ENCODE data around the gene TBC1D22A. TPM values are rescaled to one million over a fixed set of nuclear protein-coding genes. Genes with fewer than 3 reads are reported as not detected.

TBC1D22A gene
- total RNA-seq, 4 donors from 2014 or later = 16.2 to 22.2 (median 17.8) TPM

DNA sequence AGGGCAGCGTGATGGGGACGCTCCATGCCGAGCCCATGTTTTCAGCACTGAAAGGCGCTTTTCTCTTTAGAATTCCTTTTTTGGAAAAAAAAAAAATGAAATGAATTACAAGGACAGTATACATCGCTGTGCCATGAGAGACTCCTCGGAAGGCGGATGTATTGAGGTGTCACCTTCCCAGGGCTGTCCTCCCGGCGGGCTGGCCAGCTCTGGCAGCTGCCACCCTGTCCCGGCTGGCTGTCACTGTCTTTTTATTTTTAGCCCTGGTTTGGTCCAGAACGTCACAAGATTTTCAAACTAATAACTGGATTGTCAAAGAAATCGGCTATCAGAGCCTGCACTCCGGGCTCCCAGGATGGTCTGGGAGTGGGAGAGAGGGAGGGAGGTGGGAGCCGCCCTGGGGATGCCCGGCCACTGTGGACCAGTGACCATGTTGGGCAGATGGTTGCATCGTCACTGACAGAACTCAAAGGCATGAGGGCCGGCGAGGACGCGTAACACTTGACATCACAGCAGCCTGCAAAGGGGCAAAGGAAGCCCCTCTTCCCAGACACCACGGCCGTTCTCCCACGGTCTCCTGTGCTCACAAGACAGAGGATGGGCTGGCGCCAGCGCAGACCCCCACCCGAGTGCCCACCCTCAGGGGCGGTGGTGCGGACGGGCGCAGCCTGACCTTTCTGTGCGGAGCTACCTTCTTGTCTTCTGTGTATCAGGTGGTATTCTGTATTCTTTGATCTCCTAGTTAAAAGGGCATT lies 392.9 kb downstream of the TBC1D22A start:
- Histone ChIP-seq H3K27me3 (no peaks in the 10 kb centered on the region), H3K36me3 (peaks cover 0 to 8% of the 10 kb centered on the region in 2 donors), H3K9me3 (no peaks in the 10 kb centered on the region), H3K4me3 (peak overlapping the region in 1 of 2 donors; percentile 45), H3K4me1 (peaks cover 0 to 20% (median 6%) of the 10 kb centered on the region in 3 donors), H3K27ac (peak overlapping the region in 3 of 4 donors; percentile 52 to 65 (median 57))
- 51 to 60% methylated on average over 6 to 18 of the region's 31 CpGs for whole genome bisulfite sequencing, 2 donors (ENCODE audit: low coverage in 1 of 2)
- TF ChIP-seq POLR2AphosphoS5 (IDR thresholded peaks at IDR 0.05) (no peak), EP300 (IDR thresholded peaks at IDR 0.05) (no peak), POLR2A (IDR thresholded peaks at IDR 0.05) (no peak), CTCF (IDR thresholded peaks at IDR 0.05) (no peak)
- ATAC-seq = no peak

- no peaks in the 10 kb centered on the region for H3K27me3 ChIP-seq
- ATAC-seq = no peak
- peaks cover 0 to 8% of the 10 kb centered on the region in 2 donors for H3K36me3 ChIP-seq
- H3K4me1 ChIP-seq = peaks cover 0 to 20% (median 6%) of the 10 kb centered on the region in 3 donors
- no peak overlapping the region for H3K27ac ChIP-seq
- no peak overlapping the region for H3K4me3 ChIP-seq
- 97 to 100% methylated on average over 1 to 5 of the region's 9 CpGs for WGBS, 2 donors (ENCODE audit: low coverage in 1 of 2)
- H3K9me3 ChIP-seq = no peaks in the 10 kb centered on the region
- no peak for TF ChIP-seq CTCF (IDR thresholded peaks at IDR 0.05)
- TF ChIP-seq POLR2A (IDR thresholded peaks at IDR 0.05) = no peak
- no peak for TF ChIP-seq POLR2AphosphoS5 (IDR thresholded peaks at IDR 0.05)
- TF ChIP-seq EP300 (IDR thresholded peaks at IDR 0.05) = no peak
Observed at GRCh38 chr22:47155912-47156311, 393.5 kb downstream of the TBC1D22A start.

DNA sequence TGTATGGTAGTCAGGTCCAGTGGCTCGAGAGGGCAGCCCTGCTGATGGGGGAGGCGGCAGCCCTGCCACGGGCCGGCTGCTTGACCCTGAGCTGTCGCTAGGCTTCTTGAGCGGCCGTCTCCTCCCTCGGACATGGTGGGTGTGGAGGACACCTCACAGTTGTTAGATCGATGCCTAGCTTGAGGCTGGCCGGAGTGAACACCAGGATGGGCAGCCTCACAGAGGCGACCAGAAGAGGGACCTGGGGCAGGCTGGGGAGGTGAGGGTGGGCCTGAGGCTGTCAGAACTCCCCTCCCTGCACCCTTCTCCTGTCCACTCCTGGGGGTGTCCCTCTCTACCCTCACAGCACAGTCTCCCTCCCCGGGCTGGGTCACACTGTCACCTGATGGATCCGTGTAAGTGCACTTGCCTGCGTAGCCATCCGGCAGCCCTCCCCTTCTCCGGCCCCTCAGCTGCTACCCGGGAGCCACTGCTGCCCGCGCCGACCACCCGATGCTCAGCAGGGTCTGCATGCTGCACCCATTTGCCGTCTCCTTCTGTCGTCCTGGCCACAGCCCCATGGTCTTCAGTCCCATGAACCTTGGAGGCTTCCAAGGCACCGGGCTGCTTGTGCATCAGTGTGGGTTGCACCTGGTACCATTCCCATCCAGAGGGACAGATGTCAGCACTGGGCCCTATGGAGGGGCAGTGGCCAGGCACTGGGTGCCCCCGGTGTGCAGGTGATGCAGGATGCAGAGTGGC lies 394.1 kb downstream of the TBC1D22A start:
- Histone ChIP-seq H3K4me1 (peaks cover 0 to 20% (median 6%) of the 10 kb centered on the region in 3 donors), H3K9me3 (no peaks in the 10 kb centered on the region), H3K27ac (no peak overlapping the region), H3K27me3 (no peaks in the 10 kb centered on the region), H3K36me3 (peaks cover 0 to 8% of the 10 kb centered on the region in 2 donors), H3K4me3 (no peak overlapping the region)
- no peak for ATAC-seq
- 95% methylated on average over 11 of the region's 25 CpGs; no CpG with 5 or more reads in 1 of the 2 donors for WGBS, 2 donors (ENCODE audit: low coverage in 1 of 2)
- no peak for TF ChIP-seq EP300 (IDR thresholded peaks at IDR 0.05)

GRCh38 chr22:47157093-47157420 lies 394.6 kb downstream of the TBC1D22A start:
- no peak overlapping the region for H3K27ac ChIP-seq
- no peak overlapping the region for H3K4me3 ChIP-seq
- no peaks in the 10 kb centered on the region for H3K27me3 ChIP-seq
- WGBS, 2 donors (ENCODE audit: low coverage in 1 of 2) = 82 to 96% methylated on average over 5 to 10 of the region's 15 CpGs
- ATAC-seq = no peak
- H3K4me1 ChIP-seq = peaks cover 0 to 20% (median 6%) of the 10 kb centered on the region in 3 donors
- peaks cover 0 to 8% of the 10 kb centered on the region in 2 donors for H3K36me3 ChIP-seq
- no peaks in the 10 kb centered on the region for H3K9me3 ChIP-seq
- TF ChIP-seq POLR2A (IDR thresholded peaks at IDR 0.05) (no peak), CTCF (IDR thresholded peaks at IDR 0.05) (no peak), POLR2AphosphoS5 (IDR thresholded peaks at IDR 0.05) (no peak), EP300 (IDR thresholded peaks at IDR 0.05) (no peak)

- Histone ChIP-seq H3K4me3 (no peak overlapping the region), H3K4me1 (peaks cover 0 to 20% (median 6%) of the 10 kb centered on the region in 3 donors), H3K36me3 (peaks cover 0 to 8% of the 10 kb centered on the region in 2 donors), H3K27ac (no peak overlapping the region), H3K27me3 (no peaks in the 10 kb centered on the region), H3K9me3 (no peaks in the 10 kb centered on the region)
- WGBS, 2 donors (ENCODE audit: low coverage in 1 of 2) = 98 to 100% methylated on average over 2 to 19 of the region's 37 CpGs
- no peak for ATAC-seq
- TF ChIP-seq POLR2AphosphoS5 (IDR thresholded peaks at IDR 0.05) (no peak), CTCF (IDR thresholded peaks at IDR 0.05) (no peak), EP300 (IDR thresholded peaks at IDR 0.05) (no peak), POLR2A (IDR thresholded peaks at IDR 0.05) (no peak)
Observed at GRCh38 chr22:47157486-47158270, 395.2 kb downstream of the TBC1D22A start.

All from gastroesophageal sphincter (tissue), 4 donors.